Peyer's patch (tissue), 4 donors: Measurements from ENCODE around the gene MACC1.

ENCODE experiments used
- CTCF ChIP-seq, 6 experiments: fragments of 450-650 bp in 4 of 6; fragments of 200-600 bp in 2 of 6; sonication (generic) in 1 of 6; IDR thresholded peaks; one replicate each; pipeline ENCODE4 v1.5.1; 2017 to 2019; ENCODE audit warnings: antibody characterized with exemption in 6 of 6, mild to moderate bottlenecking in 3 of 6, moderate library complexity in 1 of 6
- POLR2A ChIP-seq, 2 donors: fragments of 450-650 bp; IDR thresholded peaks; one replicate each; pipeline ENCODE4 v1.5.1; 2017; ENCODE audit warnings: antibody characterized with exemption in 2 of 2, mild to moderate bottlenecking in 2 of 2, moderate library complexity in 2 of 2

- no peak for TF ChIP-seq CTCF (IDR thresholded peaks at IDR 0.05)
- no peak for TF ChIP-seq POLR2A (IDR thresholded peaks at IDR 0.05)
Measured at GRCh38 chr7:20218279-20218678, 1.1 kb upstream of the MACC1 start.
